Hepatocyte (in vitro differentiated cells): ENCODE measurements around the gene RPS6KA1.

Experiments
- CTCF ChIP-seq: fragments of 200-600 bp; sonication (generic); IDR thresholded peaks from 2 replicates; pipeline ENCODE4 v1.5.1; 2016; ENCODE audit warnings: antibody characterized with exemption, mild to moderate bottlenecking; ENCODE audit not compliant: poor library complexity
- EZH2 ChIP-seq: fragments of 200-600 bp; sonication (generic); IDR thresholded peaks from 2 replicates; pipeline ENCODE4 v1.6.1; 2016; ENCODE audit warnings: antibody characterized with exemption, mild to moderate bottlenecking, borderline replicate concordance

DNA sequence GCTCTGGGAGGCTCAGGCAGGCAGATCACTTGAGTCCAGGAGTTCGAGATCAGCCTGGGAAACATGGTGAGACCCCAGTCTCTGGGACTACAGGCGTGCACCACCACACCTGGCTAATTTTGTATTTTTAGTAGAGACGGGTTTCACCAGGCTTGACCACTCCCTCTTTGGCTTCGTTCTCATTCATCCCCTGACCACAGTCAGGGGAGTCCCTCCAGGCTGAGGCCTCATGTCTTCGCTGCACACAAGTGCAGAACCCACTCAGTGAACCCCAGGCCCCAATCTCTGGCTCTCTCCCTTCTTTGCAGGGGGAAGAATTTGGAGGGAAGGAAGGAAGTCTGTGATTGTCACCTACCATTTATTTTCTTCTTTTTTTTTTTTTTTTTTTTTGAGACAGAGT, 9.2 kb upstream of the RPS6KA1 start:
- no peak for TF ChIP-seq CTCF
- TF ChIP-seq EZH2 = no peak
